ENCODE measurements around the gene SEMA6A.

Gene SEMA6A

DNA sequence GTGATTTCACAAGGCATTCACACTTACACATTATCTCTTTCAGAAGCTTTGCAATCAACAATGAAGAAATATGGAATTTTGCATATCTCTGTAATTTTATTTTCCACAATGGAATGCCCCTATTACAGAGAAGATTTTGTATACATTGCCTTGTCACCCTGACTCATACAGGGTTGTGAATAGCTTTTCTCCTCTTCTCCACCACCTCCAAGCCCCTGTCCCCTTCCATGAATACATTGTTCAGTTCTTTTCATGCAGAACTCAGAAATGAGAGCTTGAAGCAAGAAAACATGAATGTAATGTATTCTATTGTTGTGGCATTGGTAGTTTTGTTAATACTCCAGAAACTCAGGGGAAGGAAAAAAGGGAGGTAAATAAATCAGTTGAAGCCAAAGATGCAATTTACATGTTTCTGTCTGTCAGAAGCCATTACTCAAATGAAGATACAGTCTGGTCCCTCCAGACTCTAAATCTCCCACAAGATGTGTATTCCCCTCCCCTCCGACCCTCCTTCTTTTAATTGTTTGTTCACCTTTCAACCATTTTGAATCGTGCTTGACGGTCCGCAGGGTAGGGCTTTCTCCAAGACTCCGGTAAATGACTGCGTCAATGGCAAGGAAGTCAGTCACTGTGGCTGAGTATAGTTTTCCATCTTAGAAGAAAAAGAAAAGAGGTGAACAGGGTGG, 86.1 kb downstream of the SEMA6A start:
- no peak for DNase-seq

DNA sequence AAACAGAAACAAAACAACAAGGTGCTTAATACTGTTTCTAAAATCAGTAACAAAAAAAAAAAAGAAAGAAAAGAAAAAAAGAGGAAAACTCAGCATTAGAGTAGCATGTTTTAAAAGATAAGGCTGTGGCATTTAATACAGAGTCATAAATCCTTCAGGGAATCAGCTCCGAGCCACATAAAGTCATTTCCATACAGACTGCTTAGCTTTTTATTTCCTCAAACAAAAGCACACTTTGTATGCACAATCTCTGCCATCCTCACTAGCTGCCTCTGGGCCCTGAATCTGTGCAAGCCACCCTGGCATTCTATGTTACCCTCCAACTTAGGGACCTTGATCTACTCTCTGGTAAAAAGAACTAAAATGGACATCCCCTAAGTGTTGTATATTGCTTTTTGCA, 87.6 kb downstream of the SEMA6A start:
- DNase-seq = no peak

DNA sequence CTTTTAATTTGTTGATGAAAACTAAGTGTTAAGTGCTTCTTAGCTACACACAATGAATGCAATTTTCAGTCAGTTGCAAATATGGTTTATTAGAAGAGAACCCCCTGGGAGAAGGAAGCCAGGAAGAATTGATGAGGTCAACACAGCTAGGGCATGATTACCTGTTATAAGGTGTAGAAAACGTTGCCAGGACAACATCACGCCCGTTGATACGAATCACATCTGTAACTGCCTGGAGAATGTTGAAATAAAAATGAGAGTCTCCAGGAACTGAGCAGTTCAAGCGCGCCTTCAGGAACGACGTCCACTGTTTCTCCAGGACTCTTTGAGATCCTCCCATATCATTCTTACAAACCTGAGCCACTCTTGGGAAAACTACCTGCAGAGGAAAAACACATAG, 88.0 kb downstream of the SEMA6A start:
- DNase-seq = no peak

DNA sequence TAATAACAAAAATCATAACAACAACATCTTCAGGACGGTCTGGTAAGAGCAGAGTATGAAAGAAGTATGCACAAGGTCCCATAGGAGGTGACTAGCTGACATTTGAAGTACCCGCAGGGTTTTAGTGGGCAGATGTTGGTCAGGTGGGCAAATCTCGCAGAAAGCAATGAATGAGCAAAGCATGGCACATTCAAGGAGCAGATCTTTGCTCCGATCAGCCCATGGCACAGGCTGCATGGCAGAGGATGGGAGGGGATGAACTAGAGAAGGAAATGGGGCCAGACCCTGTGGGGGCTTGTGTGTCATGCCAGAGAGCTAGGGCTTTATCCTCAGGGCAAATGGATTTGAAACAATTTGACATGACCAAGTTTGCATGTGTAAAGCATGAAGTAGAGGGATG, 90.0 kb downstream of the SEMA6A start:
- DNase-seq = no peak

DNA sequence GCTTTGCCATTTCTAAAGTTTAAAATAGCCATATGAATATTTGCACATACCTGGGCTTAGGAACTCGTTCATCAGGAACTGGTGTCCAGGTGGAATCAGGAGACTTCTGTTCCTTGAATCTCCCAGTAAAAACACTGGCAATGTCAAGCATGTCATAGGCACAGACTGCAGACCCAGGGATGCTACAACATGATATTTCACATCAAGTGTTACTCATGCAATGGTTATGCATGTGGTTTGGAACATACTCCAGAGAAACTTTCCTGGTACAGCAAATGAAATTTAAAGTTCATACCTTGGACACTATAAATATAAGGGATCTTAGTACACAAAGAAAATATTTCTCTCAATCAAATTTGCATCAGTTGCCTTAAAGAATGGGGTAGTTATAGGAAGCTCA, 92.2 kb downstream of the SEMA6A start:
- DNase-seq = no peak

DNA sequence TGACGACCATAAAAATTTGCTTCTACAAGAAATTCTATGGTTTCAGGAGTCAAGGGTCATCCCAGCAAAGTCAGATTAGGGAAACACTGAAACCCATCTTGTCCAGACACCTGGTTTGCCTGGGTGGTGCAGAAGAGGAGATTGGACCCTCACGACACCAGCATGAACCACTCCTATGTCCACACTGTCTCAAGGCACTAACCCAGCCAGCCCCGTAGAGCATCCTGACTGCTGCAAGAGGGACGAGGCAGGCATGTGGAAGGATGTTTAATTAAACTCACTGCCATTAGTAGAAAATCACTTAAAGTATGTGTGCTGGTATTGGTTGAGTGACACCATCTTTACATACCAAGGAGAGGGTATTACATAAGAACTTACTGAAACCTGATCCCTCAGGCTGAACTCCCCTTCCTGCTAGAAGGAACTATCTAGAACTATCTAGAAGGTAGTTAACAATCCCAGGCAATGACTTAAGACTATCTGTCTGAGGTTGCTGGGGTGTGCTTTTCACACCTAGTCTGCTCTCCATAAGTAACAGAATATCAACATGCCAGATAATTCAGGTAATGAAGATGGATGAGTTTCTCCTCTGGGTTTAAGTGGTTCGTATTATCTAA, 93.6 kb downstream of the SEMA6A start:
- no peak for DNase-seq

DNA sequence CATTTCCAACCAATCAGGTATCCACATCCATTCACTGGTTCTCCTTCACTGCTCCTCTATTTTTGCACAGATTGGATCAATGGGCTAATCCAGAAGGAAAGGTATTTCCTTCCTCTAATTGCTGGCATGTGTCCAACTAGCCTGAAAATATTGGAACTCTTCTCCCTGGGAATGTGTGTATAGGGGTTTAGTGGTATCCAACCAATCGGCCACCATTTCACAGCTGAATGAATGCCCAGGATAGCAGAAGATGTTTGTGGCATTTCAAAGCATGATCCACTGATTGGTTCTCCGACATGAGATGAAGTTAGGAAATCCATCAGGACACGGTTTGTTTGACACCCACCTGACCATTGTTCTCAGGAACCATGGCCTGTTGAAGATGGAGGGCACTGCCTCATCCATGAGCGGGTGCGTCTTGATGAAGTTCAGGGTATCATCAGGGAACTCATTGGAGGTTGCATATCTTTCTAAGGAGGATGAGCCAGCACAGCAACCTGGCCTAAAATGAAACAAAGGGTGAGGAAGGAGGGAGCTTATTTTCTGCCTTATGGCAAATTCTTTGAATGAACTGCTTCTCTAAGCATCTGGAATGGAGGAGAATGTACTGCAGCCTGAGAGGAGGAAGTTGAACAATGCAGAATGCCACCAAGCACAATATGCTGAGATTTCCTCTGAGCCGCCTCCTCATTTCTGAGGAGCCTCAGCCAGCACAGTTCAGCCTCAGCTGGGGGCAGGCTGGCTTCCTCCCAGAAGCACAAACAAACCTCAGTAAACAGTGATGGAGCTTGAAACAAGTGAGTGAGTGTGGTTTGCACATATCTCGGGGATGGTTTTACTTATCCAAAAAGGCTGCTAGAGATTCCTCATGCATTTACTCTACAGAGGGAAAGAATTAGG, 94.6 kb downstream of the SEMA6A start:
- no peak for DNase-seq

DNA sequence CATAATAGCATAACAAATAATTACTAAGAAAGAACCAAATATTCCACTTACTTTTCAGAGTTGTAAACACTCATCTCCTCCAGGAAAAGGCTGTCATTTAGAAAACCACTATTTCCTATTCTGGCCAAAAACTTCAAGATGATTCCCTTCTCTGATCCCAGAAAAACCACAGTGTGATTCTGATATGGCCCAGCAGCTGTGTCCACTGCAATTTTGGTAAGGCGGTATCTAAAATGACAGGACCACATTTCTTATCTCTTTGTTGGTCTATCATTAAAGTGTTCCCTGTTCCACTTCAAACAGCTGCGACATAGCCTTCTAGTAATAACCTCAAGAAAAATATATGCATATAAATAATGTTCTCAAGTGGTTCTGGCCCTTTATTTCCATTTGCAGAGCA, 96.1 kb downstream of the SEMA6A start:
- no peak for DNase-seq

DNA sequence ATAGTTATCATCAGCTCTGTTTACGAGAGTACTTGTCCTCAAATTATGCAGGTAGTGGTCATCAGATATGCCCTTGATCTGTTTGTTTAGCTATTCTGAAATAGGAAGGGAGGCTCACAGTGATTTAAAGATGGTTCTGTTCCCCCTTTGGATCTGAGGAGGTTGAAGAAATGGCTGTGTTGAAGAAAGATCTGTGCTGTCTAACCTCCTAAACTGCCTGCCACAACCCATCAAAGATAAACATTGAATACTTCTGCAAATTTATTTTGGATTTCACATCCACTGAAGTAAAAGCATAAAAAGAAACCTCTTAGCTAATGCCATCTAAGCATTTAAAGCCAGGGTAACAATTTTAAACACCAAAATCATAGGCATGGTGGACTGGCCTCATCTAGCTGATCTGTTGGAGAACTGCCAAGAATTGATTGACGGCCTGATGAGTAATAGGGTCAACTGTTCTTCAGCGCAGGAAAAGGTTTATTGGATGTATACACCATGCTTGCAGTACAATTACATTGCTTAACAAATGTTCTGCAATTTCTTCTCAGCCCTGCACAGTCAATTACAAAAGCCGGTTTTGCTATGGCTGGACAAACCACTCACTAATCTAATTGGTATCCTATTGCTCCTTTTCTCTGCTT, 97.6 kb downstream of the SEMA6A start:
- DNase-seq = no peak

DNA sequence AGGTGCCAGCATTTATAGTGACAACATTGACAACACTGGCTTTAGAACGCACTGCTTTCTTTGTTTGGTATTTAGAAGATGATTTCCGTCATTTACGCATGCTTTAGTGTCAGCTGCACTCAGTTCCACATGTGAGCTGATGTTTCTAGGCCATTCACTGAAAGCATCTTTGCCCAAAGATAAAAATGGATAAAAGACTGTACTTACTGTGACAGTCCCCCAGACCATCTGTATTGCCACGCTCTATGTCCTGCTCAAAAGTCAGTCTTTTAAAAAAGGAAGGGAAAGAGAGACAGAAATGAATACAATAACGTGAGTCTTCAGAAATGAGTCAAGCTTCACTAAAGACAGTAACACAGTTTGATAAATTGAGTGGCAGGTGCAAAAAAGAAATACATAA, 99.3 kb downstream of the SEMA6A start:
- DNase-seq = no peak

DNA sequence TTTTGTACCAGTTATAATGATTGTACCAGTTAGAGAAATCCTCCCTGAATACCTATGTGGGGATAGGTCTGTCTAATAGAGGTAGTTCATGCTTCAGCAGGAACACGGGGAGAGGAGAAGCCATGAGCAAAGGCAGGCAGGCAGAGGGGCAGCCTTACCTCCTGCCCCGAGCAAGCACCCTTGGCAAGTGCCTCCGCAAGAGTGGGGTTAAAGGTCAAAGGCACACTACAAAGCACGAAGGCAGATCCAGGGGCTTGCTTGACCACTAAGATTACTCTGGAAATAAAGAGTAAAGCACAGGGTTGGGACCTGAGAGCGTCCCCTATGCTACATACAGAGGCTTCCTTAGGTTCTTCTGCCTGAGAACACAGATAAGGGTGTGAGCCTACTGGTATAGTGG, 100.9 kb downstream of the SEMA6A start:
- DNase-seq = no peak

DNA sequence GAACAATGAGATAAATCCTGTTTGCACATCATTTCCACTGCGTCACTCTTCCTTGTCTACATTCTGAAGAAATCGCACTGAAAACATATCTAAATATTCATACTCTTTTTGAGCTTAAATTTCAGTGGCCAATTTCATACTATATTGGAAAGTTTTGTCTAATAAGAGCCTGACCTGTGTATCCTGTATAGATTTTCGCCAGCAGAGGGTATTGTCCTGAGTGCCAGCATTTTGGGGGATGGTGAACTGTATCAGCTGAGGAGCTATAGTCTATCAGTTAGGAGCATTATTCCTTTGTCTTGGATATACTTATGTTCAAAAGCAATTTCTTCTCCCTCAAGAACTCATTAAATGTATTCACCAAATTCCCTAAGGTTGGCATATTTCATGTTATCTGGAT, 102.3 kb downstream of the SEMA6A start:
- DNase-seq = no peak

DNA sequence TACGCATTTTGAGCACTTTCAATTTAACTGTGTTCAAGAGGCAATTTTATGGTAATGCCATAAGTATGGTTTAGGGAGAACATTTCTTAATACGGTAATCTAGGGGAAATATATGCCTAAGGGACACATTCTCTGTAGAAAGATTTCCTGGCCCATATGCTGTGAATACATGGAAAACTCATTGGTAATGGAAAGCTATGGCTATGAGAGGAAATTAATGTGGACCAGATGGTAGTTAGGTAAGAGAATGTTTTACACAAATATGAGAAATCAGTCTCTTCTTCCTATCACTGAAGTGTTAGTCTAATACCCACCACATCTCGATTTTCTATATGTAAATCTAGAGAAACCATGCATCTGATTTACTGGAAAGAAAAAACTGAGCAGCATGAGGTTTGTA, 105.0 kb downstream of the SEMA6A start:
- DNase-seq = no peak

DNA sequence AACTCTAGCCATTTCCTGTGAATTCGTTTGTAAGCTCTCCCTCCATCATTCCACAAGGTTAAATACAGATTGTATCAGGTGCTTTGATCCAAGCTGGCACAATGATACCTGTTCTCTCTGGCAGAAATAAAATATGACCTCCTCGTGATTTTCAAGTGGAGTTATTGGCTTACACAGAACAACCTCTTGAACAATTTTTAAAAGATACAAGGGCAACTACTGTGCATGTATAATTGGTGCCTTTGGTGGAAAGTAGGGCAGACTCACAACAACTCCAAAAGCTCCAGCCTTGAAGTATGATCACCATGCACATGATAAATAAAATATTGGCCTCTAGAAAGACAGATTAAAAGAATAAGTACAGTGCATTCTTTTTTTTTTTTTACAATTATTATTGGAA, 106.0 kb downstream of the SEMA6A start:
- no peak for DNase-seq

DNA sequence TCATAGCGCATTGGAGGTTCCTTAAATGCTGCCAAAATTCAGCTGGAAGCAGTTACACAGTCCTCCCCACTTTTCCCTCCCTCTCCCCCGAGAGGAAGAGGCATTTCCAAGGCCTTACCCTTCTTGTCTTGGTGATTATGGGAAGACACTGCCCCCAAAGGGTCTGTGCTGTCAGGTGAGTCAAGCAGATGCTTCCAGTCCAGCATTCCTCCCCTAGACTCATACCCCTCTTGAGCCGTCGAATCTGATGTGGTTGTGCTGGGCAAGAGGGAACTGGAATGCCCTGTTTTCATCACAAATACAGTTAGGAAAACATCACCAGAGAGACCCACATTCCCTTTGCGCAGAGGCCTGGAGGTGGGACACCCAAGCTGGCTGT, 107.2 kb downstream of the SEMA6A start:
- DNase-seq = no peak

DNA sequence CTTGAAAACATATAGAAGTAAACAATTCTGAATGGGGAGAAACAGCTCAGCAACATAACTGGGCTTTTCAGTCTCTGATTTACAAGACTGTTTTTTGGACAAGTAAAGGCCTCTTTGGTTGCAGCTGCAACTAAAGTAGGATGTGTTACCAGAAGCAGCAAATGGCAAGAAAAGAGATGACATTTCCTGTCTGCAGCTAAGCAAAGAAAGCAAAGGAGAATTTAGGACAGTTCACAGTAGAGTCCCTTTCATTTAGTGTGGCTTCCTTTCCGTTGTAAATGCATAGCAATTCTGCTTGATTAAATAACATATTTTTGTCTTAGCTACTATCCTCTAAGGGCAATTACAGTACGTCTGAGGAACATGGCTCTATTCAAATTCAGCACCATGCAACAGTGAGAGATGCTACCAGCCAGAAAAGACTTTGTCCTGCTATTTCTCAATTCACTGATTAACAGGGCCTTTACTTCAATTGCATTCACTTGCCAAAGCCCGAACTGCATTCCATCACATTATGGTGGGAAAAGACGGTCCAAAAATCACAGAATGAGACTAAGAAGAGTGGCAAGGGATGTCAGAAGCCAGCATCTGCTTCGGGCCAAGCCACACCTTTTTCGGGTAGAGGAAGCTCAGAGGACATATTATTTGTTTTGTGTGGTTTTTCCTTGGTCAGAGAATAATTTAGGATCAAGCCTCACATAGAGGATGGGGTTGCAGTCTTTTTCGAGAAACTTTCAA, 107.7 kb downstream of the SEMA6A start:
- no peak for DNase-seq

DNA sequence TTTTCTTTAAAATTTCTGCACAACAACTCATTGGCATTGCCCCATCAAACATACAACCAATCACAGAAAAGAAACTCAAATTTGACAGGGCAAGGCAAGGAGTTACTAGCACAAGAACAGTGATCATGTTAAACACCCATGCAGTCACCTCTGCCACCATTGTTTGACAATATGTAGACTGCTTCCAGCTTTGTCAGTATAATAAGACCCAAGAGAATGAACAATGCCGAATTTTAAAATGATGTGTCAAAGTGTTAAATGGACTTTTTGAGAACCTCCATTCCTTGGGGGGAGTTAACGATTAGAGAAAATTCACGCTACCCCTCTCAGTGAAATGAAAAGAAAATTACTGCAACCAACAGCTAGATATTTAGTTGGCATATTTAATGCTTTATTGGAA, 109.2 kb downstream of the SEMA6A start:
- DNase-seq = no peak

DNA sequence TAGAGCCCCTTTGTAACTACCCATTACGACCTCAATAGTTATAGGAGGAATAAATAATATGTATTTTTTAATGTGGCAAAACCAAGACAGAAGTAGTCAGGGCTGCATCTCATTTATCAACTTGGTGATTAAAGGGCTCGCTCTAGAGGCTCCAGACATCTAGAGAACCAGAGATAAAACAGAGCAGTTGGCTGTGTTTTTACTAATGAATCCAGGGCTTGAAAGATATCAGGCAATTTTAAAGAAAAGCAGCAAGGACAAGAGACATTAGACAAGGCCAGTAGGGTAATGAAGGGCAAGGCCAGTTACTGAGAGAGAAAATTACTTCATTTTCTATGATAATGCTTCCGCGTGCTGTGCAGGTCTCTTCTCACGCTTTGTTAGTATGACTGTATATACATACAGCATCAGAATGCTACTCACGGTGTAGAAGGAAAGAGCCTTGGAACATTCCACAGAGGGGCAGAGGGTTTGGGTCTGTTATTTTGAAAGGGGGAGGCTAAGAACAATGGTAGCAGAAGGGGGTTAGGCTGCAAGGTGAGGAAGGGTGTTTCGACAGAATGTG, 110.4 kb downstream of the SEMA6A start:
- DNase-seq = no peak

DNA sequence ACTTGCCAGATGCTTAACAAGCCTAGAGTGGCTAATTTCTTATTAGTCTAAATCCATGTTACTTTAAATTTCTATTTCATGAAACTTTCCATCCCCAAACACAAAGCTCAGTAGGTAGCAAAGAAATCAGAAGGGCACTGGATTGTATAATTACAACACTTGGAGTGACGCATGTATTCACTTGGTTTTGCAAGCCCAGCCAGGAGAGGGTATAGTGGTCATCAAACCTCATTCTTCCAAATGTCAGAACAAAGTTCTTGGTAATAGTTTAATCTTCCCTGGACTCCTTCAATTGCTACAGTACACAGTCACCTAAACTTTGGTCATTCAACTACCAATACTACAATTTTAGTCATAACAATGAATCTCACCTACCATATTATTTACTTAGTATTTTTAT, 112.1 kb downstream of the SEMA6A start:
- no peak for DNase-seq

DNA sequence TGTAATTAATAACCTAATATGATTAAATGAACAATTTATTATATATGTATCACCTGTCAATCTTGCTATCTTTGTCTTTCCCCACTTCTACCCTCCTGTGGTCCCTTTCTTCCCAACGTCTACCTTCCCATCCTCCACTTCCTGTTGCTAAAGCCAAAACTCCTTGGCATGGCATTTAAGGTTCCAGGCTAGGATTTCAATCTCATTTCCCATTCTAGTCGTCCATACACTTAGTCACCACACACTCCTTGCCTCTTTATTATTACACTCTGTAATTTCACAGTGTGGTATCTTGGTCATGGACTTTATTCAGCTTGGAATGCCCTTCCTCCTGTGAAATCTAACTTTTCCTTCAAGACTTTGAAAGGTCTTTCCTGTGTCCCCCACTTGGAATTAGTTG, 115.3 kb downstream of the SEMA6A start:
- no peak for DNase-seq

DNA sequence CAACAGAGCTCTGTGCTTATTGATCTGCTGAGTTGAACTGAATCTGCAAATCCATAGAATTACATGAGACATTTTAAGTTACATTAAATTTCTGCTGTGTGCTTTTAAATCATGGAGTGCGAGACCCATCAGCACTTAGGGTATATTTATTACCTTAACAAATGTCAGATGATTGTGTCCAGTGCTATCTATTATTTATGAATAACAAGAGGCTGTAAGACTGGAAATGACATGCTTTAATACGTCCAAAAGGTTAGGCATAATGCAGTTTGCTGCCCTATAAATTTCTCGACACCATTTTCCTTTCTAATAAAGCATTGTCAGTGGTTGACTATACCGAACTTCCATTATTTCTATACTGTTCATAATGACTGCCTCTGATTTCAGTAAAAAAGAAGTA, 117.6 kb downstream of the SEMA6A start:
- no peak for DNase-seq

DNA sequence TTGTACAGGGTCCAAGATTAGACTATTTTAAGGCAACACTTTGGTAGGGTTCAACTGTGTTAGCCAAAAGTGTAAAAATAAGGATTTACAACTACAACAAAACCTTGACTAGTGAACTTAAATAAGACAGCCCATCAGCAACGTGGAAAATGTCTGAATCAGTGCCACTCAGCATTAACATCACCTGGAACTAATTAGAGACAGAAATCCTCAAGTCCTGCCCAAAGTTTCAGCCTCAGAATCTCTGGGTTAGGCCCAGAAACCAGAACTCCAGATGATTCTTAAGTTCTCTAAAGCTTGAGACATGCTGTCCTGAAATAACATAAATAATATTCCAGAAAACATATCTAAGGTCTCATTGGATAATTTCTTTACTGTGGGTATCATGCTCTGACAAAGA, 118.6 kb downstream of the SEMA6A start:
- DNase-seq = no peak

DNA sequence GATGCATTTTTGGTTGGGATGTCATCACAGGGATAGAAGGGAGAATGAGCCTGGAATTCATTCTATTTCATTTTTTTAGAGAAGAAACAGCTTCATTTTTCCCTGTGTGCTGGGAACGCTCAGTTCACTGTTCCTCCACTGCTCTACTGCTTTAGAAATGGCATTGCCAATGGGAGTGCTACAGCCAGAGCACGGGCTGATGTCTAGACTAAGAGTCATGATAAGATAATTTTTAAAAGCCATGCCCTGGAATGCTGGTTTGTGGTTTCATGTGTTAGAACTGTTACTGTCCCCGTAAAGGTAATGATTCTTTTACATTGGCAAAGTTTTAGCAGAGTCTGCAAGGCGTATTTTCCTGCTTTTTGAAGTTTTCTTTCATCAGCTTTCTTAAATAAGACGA, 119.6 kb downstream of the SEMA6A start:
- DNase-seq = no peak
